DMS153 treated with DMSO at 0.1 percent for 48 hours (cell line): ENCODE measurements around the gene SYTL2.

ENCODE experiments used
- DNase-seq: peaks from one replicate; lab custom pipeline; 2025; ENCODE audit not compliant: unreplicated experiment; lab: John Stamatoyannopoulos, UW

SYTL2 gene

DNA sequence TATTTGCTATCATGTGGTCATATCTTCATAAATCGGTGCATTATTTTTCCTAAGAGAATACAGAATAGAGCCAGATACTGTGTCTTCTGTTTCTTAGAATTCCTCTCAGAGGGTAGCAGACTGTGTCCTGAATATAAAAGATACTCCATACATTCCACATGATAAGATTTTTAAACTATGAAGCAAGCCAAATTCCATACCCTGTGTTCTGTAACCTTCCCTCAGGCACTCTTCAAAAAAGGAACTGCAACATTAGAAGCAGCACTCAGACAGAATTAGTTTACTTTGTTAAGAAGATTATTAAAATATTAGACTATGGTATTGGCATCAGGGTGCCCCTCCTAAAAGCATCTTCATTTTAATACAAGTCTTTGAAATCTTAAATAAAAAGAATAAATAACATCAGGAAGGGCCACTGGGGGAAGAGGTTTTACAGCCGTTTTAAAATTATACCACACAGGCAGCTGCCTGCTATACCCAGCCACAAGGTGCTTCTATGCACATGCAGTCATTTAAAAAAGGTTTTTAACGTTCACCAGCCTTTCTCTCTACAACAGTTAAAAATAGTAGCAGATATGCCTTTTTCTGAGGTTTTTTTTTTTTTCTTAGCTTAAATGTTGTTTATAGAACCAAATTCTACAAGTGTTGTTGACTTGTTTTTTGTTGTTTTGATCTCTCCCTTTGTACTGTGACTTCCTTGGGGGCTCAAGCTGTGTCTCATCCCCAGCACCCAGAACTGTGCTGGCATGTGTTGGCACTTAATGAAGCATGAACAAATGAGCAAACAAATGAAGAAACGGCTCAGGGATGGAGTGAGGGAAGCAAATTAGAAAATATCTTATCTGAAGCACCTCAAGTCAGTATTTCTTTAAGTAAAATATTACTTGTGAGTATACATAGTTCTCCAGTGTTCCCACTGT lies 70.2 kb downstream of the SYTL2 start:
- no peak for DNase-seq

DNA sequence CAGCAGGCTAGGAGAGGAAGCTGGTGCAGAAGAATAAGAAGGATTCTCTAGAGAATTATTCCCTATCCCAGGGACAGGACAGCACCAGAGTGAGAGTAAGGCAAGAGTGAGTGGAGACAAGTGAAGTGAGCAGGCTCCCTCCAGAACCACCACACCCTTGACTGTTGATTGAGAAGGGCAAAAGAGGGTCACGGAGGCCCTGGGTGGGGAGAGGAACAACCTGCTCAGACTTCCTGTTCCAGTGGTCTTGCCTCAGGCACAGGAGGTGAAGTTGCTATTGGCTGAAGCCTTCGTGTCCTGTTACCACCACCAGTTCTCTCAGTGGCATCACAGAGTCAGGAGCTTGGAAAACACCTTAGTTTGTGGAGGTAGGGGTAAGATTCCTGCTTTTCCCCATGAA lies 73.2 kb downstream of the SYTL2 start:
- no peak for DNase-seq

DNA sequence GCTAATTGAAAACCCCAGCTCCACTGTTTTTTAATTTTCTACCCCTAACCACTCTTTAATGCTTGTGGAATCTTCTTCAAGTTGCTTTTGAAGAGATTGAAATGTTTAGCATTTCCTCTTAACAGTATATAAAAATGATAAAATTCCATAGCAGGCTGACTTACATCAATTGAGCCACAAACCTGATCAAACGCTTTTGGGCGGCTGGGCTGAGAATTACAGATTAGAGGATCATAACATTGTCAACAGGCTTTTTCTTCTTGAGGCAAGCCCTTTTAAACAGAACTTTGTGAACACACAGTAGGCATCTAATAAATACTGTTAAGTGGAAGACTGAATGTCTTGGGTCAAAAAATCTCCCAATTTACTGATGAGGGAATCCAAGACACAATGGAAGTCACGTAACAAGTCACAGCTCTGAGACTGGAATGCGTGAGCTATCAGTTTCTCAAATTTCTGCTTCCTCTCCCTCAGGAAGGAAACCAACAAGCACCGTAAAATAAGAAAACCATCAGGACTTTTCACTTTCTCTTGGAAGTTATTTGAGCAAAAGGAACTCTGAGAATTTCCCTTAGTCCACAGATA lies 75.0 kb downstream of the SYTL2 start:
- no peak for DNase-seq

DNA sequence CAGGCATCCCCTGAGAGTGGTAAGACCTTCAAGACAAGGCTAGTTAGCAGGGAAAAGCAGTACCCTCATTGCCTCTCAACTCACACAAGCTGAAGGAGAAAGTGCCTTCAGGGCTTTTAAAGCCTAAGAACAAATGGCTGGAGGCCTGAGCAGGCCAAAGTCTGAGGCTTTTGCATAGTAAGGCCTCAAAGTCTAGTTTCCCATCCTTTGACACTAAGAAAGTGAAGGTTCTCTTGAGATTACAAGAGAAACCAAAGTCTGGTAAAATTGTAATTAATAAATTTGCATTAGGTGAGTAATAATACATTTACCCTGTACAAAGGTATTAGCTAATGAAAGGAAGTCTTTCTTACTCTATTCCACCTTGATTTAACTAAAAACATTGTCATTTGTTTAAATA lies 78.0 kb downstream of the SYTL2 start:
- no peak for DNase-seq

DNA sequence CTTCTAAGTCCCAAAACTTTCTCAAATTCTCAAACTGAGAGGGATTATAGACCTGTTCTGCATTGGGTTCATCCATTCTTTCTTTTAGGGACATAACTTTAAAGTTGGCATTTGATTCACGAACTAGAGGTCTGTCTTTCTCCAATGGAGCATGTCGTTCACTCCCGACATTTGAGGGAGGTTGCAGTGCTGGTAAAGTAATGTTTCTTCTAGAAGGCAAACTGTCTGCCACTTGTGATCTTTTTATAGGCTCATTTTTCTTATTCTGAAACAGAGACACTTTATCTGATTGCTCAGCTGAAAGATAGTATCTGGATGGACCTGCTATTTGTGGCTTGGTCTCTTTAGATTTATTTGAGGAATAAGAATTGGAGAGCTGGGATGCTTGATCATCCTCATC lies 84.6 kb downstream of the SYTL2 start:
- no peak for DNase-seq

DNA sequence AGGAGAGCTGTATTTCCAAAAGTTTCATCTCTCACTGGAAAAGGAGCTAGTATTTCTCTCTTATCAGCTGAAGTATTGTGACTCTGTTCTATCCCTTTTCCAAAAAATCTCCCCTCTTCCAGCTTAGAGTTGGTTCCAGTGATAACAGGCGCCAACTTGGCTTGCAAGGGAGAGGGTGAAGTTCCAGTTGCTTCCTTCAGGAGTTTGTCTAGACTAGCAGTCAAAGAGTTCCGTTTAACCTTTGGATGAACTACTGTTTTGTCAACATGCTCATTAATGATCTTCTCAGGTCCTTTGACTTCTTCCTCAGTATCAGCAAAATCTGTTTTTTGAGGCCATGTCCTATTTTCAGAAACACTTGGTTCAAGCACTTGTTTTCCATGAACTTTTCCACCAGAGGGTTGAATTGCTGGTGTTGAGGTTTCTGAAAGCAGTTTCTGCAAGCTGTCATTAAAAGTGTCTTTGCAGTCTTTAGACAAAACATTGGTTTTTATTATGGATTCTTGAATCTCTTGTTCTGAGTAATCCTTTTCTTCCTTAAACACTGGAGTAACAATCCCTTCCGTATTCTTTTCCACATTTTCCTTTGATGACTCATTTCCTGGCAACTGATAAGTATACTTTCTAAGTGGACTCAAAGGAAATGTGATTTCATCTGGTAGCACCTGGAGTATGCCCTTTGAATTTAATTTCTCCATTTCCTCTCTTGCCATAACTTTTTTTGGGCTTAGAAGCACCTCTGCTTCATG lies 85.3 kb downstream of the SYTL2 start:
- DNase-seq, result no peak

DNA sequence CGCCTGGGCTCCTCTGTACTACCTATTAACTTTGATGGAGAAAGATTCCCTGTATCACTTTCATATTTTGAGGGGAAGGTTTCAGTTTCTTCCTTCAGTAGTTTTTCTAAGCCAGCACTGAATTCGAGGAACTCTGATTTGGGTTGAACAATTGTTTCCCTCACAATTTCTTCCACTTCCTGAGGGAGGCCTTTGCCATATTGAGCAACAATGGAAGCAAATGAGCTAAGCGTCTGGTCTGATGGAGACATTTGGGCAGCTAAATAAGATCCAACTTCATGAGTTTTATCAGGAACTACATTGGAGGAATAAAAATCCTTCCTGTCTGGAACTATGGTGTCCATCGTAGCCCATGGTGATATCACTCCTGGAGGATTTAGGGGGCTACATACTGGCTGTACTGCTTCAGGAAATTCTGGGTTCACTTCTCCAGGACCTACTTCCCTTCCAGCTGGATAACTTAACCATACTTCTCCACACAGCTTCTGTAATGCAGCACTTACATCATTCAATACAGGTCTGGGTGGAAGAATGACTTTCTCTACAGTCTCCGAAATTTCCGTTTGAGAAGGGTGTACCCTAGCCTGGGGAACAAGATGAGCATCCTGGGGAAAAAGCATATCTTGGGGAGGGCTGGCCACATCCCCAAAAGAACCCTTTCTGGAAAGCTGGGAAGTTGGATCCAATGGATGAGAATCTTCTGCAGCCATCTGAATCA lies 86.0 kb downstream of the SYTL2 start:
- no peak for DNase-seq

DNA sequence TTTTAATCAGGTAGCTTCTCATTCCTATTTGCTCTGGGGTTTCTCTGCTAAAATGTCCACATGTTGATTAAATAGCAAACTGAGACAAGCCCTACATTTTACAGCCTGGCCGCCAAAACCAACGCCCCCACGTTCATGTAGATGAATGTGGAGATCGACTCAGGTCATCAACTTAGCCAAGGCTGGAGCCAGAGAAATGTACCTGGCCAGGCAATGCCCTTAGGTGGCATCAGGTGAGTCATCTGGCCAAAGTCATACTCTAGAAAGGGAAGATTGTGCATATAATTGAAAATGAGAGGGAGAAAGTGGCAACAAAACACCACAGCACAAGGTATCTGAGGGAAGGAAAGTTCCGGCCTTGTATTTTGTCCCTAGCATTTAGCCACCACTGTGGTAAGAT lies 87.9 kb downstream of the SYTL2 start:
- DNase-seq, result no peak

DNA sequence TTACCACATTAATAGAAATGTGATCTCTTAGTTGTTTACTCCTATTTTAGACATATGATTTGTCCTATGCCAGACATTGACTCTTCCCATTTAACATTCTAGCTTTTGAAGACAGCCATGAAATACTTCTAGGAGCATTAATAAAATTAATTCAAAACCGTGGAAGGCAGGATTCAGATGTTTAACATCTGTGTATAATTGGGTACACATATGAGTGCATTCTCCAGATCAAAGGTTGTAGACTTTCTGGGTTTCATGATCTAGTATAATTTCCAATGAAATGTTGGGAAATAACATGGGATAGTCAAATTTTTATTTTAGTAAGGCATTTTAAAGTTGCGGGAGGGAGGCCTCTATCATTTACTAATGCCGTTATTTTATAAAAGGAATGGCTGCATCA lies 89.8 kb downstream of the SYTL2 start:
- DNase-seq, result no peak

DNA sequence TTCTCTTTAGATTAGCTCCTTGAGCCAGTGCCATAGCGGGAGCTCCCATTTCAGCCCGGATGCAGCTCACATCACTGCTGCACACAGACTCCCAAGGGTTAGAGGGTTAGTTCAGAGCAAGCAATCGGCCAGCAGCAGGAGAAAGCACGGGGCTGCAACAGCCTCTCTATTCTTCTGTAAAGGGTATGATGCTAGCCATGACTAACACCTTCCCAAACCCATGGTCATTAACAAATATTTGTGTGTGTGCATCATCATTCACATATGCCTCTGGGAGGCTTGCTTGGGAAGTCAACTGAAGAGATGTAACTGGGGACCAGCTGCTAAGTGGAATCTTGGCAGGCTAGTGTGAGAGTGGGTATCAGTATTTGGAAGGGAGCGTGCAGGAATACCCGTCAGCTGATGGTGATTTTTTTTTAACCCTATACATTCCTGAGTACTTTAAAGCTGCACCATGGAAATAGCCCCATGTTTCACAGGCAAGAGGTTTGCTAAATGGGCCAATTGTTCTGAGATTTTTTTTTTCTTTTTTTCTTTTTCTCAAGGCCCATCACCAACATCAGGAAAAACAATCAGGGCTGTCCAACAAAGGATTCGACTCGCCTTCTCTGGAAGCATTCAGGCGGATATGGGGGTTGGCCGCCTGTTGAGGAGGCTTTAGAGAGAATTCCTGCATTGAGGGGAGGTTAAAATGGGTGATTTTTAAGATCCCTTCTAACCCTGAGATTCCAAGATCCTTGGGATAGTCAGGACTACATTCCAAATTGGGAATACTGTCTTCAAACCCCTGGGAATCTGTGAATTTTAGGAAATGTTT lies 91.7 kb downstream of the SYTL2 start:
- DNase-seq, result no peak

DNA sequence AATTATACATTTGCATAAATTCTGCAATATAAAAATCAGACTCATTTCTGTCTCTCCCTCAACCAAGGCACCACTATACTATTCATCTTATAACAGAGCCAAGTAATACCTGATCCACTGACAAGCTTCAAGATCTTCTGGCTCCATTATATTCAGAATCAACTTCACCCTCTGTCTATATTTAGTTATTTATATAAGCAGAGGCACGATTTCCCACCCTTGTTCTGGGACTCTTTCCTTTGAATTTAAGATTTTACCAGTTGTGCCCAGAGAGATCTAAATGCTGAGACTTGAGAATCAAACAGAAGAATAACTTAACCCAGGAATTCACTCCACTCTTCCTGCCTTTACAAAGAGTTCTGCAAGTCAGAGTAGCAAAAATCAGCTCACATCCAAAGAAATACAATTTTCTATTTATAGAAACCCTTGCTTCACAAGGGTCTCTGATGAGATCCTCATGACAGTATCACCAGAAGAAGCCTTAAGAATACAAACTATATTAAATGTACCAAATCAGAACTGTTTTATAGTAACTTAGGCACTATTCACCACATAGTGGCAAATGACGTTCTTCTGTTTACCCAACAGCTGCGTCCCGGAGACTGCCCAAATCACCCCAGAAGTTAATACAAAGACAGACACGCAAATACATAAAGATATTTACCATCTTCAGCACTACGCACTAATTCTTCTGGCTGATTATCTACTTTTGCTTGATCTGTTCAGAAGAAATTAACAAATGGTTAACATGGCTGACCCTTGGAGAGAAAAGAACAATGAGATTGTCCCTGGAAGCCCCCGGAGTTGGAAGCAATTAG lies 92.6 kb downstream of the SYTL2 start:
- no peak for DNase-seq

DNA sequence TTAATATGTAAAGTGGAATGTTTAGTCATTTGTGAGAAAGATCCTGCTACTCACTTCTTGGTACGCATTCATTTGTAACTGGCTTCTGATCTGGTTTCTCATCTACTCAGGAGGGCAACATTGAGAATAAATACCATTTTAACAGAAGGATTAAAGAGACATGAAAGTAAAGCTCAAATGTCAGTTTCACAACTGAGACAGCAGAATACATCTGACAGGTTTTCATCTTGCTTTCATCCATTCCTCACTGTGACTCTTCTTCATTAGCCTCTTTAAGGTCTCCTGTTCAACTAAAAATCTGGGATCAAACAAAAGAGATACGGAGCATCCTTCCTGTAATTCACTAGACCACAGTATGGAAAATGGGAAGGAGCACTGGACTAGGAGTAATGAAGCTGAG lies 93.5 kb downstream of the SYTL2 start:
- DNase-seq, result no peak

DNA sequence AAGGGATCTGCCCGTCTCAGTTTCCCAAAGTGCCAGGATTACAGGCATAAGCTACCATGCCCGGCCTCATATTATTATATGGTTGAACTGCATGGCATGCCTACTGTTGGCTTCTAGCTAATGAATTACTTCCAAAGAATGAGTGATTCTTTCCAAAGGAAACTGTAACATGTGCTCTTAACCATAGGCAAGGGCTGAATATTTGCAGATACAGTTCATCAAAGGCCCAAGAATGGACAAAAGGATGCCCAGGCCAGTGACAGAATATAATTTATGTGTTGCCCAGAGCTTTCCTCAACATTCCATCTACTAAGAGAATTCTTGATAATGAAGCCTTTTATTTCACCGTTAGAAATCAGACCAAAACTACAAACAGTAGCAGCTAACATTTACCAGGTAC lies 98.0 kb downstream of the SYTL2 start:
- no peak for DNase-seq

DNA sequence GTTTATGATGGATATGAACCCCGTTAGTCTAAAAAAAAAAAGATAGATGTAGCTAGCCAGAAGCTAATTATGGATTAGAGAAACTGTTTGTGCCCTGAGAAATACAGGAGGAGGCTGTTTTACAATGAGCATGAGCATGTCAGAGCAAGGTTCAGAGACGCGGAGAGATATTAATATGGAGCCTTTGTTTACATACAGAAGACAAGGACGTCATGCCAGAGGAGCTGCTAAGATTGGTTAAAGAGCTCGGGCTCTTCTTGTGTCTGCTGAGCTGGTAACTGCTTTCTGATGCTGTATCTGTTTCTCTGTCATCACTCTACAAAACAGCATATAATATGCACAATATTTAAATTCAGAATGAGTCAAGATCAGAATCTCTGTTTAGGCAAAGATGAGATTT lies 100.0 kb downstream of the SYTL2 start:
- DNase-seq, result no peak

DNA sequence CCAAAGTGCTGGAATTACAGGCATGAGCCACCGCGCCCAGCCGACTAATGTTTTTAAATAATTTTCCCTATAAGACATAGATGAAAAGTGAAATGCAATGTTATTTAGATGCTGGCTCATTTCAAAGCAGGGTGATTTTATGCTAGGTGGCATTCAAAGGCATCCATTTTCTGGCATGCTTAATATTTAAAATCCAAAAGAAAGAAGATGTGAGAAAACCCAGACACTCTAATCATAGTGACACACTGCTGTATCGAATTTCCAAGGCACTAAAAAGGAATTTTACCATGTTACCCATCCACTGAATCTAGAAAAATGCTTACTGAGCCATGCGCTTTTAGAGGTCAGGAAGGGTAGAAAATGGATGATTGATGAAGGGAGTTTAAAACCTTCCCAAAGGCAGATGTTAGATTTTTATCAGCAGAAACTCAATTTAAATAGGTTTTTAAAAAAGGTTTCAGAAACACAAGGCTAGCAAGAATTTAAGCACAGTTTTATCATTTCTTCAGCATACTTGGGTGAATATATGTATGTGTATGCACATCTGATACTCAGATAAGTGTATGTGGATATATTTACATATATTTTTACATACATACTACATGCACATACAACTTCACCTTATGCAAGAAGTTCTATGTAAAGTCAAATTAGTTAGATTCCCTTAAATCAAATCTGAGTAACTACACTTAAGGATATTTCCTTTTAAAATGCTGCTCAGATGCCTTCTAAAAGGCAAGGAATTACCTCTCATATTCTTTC lies 100.8 kb downstream of the SYTL2 start:
- DNase-seq, result no peak

DNA sequence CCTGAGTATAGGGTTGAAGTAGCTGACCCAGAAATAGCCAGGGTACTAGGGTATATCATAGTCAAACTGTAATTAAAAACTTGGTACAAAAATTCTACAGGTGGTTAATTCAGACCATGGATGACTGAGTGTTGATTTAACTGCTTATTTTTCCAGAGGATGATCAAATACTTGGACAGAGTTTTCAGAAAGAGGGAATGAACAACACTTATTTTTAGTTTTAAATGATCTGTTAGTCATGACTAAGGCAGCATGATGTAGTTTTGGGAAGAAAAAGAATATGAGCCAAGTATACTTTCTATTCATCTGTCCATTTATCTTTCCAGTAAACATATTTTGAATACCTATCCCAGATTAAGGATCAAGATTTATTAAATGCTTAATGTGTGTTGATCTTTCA lies 105.1 kb downstream of the SYTL2 start:
- DNase-seq, result no peak

DNA sequence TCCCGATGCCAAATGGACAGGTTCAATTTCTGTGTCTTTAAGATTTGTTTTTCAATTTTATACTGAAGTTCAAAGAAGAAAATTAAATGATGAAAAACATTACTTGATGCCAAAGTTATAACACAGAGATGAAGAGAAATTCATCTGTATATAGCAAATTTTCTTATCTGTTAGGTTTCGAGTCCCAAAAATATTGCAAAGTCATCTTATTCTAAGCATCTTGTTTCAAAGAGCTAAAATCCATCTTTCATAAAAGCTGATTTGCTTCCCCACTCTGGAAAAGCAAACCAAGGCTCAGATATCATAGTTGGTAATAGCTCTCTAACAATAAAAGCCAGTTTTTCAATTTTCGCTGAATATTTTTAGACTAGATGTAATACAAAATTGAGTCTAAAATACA lies 106.0 kb downstream of the SYTL2 start:
- no peak for DNase-seq

DNA sequence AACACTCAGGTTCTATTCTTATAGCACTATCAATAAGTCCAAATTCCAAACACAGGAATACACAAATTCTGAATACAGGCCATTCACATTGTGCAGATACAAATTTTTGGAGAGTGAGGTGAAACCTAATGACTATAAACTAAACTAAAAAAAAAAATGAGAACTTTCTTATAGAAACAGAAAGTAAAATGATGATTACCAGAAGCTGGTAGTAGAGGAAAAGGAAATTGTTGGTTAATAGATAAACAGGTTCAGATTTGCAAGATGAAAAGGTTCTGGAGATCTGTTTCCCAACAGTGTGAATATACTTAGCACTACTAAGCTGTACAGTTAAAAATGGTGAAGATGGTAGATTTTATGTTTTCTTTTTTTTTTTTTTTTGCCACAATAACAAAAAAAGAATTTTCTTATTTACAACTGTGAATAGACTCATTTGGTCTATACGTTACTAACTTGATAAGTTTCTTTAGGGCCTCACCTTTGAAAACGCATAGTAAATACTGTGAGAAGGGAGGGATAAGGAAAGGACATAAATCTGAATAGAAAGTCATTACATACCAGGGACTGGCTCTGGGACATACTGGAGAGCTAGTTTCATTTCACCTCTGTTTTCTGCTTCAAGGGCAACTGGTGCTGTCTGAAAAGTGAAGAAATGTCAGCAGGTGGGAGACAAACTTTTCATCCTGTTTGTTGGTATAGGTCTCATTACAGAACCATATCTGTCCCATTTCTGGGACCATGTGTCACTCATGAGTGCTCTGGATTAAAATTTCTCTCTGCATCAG lies 110.8 kb downstream of the SYTL2 start:
- no peak for DNase-seq
